AG09309 (cell line): ENCODE data around the gene IFIT1.

ENCODE experiments used
- DNase-seq: peaks from one replicate; pipeline ENCODE4 v3.0.0-alpha.2; 2010; ENCODE audit warnings: low read depth
- H3K4me3 ChIP-seq: 2 replicates; pipeline ENCODE4 v1.5.1; 2011; ENCODE audit warnings: mild to moderate bottlenecking, low read depth, low read length, moderate library complexity; ENCODE audit not compliant: control insufficient read depth
- TF ChIP-seq, protein P1 (sequence below): IDR thresholded peaks from 2 replicates; pipeline ENCODE4 v1.5.1; 2011; ENCODE audit warnings: mild to moderate bottlenecking, low read depth, low read length, inconsistent platforms; ENCODE audit not compliant: insufficient read depth, control insufficient read depth; ENCODE audit errors: missing control alignments

Gene IFIT1

DNA sequence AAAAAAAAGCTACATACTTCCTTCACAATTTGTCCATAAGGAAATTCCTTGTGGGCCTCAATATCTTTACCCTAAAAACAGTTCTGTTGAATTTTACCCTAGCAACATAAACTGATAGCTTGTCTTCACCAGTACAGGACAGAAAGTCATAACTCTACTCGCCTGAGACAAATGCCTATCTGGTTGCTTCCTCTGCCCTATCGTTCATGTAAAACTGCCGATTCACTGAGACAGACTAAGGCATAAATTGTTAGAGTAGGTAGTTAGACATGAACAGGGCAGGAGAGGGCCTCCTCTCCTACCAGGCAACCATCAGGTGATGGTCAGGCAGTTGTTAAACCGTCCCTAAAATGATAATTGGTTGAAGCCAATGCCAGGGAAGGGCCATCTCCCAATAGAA lies 39.6 kb upstream of the IFIT1 start:
- TF ChIP-seq, protein P1, sequence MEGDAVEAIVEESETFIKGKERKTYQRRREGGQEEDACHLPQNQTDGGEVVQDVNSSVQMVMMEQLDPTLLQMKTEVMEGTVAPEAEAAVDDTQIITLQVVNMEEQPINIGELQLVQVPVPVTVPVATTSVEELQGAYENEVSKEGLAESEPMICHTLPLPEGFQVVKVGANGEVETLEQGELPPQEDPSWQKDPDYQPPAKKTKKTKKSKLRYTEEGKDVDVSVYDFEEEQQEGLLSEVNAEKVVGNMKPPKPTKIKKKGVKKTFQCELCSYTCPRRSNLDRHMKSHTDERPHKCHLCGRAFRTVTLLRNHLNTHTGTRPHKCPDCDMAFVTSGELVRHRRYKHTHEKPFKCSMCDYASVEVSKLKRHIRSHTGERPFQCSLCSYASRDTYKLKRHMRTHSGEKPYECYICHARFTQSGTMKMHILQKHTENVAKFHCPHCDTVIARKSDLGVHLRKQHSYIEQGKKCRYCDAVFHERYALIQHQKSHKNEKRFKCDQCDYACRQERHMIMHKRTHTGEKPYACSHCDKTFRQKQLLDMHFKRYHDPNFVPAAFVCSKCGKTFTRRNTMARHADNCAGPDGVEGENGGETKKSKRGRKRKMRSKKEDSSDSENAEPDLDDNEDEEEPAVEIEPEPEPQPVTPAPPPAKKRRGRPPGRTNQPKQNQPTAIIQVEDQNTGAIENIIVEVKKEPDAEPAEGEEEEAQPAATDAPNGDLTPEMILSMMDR: no peak
- H3K4me3 ChIP-seq: no peak overlapping the region
- DNase-seq: no peak

DNA sequence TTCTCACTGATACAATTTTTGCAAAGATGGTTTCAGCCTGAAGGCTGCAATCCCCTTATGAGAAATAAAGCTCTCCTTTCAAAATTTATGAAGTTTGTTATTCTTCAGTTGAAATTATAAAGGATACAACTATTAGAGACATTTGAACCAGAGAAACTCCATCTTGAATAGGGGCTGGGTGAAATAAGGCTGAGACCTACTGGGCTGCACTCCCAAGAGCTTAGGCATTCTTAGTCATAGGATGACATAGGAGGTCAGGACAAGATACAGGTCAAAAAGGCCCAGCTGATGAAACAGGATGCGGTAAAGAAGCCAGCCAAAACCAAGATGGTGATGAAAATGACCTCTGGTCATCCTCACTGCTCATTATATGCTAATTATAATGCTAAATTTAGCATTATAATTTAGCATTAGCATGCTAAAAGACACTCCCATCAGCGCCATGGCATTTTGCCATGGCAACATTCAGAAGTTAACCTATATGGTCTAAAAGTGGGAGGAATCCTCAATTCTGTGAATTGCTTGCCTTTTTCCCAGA lies 37.0 kb upstream of the IFIT1 start:
- no peak for DNase-seq
- no peak overlapping the region for H3K4me3 ChIP-seq
- TF ChIP-seq, protein P1: no peak

DNA sequence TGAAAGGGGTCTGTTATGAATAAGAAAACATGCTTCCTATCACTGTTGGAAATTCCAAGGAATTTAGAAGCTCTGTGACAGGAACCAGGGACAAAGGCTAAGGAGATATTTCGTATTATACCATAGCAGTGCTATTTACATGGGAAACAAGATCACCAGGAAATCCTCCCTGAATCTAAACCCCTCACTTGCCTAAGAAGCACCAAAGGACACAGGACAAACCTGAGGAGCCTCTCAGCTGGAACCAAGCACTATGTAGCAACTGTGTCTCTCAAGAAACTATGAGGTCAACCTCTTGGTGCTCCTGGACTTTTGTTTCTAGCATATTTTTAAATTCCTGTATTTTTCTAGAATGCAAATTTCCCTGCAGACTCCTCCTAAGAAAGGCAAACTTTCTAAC lies 35.3 kb upstream of the IFIT1 start:
- TF ChIP-seq, protein P1: no peak
- DNase-seq: no peak
- no peak overlapping the region for H3K4me3 ChIP-seq

DNA sequence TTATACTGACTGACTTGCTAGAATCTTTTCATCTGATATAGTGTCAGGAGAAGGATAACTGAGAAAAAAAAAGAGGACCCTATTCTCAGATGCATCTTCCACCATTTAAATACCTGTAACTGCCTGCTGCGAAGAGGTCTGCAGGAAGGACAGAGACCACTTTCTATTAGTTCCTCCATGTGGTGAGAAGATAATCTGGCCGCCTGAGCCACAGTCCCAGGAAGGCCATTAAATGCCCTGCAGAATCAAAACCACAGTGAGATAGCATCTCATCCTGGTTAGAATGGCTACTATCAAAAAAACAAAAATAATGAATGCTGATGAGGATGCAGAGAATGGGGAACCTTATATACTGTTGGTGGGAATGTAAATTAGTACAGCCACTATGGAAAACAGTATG lies 34.4 kb upstream of the IFIT1 start:
- TF ChIP-seq, protein P1: no peak
- no peak for DNase-seq

DNA sequence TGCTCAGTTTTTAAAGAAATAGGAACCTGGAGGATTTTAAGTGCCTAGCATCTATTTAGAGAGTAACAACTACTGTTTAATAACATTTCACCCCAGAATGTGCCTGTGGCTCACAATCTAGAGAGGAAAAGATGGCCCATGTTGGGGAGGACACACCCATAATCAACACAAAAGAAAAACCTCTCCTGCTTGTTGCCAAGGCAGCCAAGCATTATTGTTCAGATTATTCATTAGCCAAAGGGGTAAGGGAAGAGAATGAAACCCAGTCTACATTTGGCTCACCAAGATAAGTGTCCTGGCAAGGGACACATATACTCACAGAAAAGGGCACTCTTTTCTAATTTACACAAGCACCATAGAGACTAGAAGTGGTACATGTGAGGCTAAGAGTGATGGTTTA lies 32.3 kb upstream of the IFIT1 start:
- TF ChIP-seq, protein P1: no peak
- DNase-seq: no peak
- no peak overlapping the region for H3K4me3 ChIP-seq

More for the DNA sequence above, 34.4 kb upstream of the IFIT1 start:
- no peak overlapping the region for H3K4me3 ChIP-seq

DNA sequence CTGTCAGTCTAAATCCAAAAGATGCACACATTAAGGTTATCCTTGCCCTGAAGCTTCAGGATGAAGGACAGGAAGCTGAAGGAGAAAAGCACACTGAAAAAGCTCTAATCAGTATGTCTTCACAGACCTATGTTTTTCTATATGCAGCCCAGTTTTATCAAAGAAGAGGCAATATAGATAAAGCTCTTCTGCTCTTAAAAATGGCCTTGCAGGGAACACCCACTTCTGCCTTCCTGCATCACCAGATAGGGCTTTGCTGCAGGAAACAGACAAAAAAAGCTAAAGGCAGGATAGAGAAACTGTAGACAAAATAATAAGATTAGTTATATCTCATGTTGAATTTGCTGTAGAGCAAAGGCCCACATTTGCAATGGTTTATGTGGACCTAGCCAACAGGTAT lies 29.5 kb upstream of the IFIT1 start:
- H3K4me3 ChIP-seq: no peak overlapping the region
- TF ChIP-seq, protein P1: no peak
- DNase-seq: no peak
